Stimulated activated CD4-positive, alpha-beta T cell treated with anti-CD3 and anti-CD28 coated beads, Interleukin-2, amount 100 ng/mL, for 4 hours (primary cell): ENCODE data around the gene CMTM8.
"Not testable (repeated sequence)": the region's sequence is repeated elsewhere in the genome, so short reads cannot be mapped to it uniquely, and the experiment has no call there.

Source experiments
- DNase-seq: peaks from one replicate; pipeline ENCODE4 v3.0.0-alpha.2; 2020; ENCODE audit warnings: low read depth

The CMTM8 gene

DNA sequence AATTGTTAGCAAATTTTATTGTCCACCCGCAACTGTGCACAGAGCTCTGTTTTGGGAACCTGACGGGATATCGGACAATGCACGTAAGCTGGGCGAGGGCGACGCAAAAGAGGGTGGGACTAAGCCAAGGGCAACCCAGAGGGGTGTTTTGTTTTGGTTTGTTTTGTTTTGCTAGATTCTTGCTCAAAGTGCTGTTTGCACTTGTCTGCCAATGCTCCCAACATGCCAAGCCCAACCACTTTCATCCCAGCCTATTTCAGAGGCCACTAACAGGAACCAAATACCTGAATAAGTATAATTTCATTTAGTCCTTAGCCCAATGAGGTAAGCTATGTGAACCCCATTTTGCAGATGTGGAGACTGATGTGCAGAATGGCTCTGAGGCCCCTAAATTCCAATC is 143.4 kb downstream of the CMTM8 start:
- no peak for DNase-seq

DNA sequence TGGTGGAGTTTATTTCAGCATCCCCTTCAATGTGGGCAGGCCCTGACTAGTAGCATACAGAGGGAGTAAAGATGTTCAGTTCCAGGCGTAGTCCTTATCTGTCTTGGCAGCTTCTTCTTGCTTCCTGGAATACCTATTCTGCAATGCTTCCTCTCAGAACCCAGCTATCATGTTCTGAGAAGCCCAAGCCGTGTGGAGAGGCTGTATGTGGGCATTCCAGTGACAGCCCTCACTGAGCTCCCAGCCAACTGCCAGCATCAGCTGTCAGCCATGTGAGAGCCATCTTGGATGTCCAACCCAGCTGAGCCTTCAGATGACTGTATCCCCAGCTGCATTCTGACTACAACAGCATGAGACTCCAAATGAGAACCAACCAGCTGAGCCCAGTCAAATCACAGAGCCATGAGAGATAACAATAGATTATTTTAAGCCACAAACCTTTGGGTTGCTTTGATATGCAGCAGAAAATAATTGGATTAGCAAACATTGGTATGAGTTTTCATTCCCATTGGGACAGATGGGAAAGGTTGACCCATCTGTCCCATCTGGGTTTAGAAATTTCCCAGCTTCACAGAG is 144.7 kb downstream of the CMTM8 start:
- no peak for DNase-seq

DNA sequence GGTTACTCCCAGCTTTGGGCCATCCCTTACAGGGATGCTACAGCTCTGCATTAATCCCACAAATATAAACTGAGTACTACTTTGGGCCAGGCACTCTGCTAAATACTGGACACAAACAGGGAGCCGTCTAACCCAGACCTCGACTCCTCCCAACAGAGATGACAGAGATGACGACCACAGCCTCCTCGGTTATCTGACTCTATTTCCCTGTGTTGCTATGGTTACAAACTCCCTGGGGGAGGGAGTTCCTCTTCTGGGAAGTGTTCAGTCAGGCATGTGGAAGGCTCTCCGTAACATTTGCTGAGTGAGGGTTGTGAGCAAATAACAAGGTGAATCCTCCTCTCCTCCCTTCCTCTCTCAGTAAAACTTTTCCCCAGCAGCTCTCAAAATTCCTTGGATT is 146.5 kb downstream of the CMTM8 start:
- DNase-seq: no peak

DNA sequence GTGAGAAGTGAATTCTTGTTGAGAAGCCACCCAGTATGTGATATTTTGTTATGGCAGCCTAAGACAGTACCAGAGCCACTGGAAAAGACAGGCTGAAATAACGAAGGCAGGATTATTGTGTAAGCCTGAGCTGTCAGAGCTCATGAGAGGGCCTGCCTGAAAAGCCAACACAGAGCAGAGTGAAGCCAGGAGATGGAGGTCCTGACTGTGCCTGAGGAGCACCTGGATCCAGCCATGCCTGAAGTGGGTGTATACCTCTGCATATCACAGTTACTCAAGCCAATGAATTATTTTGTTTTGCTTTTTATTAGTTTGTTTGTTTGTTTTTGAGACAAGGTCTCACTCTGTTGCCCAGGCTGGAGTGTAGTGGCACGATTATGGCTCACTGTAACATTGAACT is 149.0 kb downstream of the CMTM8 start:
- DNase-seq: no peak

DNA sequence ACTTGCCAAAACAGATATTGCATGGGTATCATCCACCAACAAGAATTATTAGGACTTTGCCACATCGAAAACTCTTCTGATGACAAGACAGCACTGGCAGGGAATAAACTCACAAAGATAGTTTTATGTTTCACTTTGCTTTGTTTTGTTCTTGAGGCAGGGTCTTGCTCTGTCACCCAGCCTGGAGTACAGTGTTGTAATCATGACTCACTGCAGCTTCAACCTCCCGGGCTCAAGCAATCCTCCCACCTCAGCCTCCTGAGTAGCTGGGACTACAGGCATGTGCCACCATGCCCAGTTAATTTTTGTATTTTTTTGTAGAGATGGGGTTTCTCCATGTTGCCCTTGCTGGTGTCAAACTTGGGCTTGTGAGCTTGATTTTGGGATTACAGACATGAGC is 151.1 kb downstream of the CMTM8 start:
- not testable (repeated sequence) for DNase-seq

- DNase-seq: peak; percentile 31
Measured at GRCh38 chr3:32391643-32392535, 153.4 kb downstream of the CMTM8 start, which contains the start of gene CMTM7. CMTM7 (plus strand) TSS chr3:32391853; CDS start chr3:32391907, 54 bp downstream.

DNA sequence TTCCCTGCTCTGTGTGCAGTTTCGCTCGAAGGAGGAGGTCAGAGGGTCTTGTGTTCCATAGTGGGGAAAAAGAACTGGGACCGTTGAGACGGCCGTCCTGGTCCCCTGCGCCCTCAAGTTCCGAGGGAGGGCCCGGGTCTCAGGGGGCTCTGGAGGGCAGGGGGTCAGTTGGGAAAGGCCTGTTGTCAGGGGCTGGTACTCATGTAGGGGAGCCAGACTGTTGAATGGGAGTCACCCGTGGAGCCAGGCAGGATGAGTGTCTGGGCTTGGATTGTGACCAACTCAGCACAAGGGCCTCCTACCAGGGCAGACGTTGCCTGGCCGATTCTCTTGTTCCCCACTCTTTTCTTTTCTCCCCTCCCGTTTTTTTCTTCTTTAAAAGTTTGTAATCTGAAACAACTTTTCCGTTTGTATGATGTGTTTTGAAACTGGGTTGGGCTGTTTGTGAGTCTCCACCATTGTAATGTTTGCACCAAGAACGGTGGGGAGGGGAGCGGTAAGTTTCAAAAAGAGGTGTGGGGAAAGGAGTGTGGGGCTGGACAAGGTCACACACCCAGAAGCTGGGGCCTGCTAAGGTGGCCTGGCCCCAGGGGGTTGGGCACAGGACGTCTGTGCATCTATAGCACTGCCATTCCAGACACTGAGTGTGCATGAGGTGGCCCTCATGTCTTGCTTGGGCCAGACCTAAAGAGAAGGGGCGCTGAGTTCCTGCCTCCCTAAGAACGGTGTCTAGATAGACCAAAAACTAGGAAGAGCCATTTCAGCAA is 154.2 kb downstream of the CMTM8 start:
- no peak for DNase-seq

- no peak for DNase-seq
Measured at GRCh38 chr3:32395496-32395895, 157.0 kb downstream of the CMTM8 start.

DNA sequence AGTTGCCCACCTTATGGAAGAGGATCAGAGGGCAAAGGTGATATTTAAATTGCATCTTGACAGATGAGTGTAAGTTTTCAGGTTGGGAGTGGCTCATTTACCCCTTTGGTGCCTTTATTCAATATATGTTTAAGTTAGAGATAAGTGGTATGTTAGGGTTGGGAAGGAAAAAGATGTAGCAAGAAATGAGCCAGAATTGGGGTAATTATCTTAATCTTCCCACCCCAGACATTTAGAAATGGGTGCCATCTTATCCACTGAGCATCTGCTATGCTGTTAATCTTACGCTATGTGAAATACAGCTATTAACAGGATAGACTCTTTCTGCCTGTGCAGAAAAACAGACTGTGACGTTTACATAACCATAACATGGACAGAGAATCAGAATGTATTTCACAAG is 159.5 kb downstream of the CMTM8 start:
- DNase-seq: no peak

DNA sequence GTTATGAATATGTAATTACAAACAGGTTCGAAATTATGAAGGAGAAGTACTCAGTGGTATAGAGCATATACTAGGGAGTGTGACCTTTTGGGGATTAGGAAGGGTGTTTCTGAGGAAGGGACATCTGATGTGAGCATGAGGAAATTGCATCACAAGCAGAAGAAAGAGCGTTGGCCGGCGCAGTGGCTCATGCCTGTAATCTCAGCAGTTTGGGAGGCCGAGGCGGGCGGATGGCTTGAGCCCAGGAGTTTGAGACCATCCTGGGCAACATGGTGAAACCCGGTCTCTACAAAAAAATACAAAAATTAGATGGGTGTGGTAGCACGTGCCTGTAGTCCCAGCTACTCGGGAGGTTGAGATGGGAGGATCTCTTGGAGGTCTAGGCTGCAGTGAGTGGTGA is 160.1 kb downstream of the CMTM8 start:
- DNase-seq: no peak

DNA sequence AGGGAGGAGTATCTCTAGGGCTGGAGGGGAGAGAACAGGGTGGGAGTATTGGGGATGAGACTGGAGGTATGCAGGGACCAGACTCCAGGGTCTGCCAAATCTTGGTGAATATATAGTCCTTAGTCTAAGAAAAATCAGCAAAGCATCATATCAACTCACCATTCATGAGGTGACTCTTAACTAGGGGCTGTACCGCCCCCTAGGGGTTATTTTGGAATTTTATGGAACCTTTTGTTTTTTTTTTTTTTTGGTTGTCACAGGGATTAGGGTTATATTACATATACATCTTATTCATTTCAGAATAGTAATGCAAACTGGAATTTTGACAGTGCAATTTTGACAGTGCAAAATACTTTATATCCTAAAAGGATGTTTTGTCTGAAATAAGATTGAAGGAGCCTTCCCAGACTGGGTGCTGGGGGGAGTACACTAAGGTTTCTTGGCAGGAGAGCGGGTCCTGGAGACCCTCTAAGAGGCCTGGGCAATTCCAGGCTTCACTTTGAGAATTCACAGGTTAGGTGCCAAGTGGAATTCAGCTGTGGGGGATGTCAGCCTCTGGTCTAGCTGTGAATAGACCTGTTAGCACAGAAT is 160.6 kb downstream of the CMTM8 start:
- DNase-seq: no peak

DNA sequence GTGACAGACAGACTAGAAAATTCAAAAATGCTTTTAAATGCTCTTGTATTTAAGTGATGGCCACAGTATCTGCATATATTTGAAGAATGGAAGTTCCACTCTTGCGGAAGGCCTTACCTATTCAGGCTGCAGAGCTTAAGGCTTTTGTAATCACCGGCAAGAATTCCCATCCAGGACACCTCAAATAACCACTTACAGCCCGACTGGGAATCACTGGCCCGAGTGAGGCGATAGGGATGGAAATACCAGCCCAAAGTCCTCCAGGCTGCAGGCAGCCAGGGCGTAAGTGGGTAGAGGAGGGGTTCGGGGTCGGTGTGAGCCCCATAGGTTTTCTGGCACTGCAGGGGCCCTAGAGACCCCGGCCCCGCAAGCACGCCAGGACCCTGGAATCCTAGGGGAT is 162.6 kb downstream of the CMTM8 start:
- no peak for DNase-seq

GRCh38 chr3:32401556-32402081 is 163.1 kb downstream of the CMTM8 start:
- DNase-seq: peak; percentile 41

- no peak for DNase-seq
Measured at GRCh38 chr3:32403663-32404062, 165.2 kb downstream of the CMTM8 start.

GRCh38 chr3:32404714-32405113 is 166.2 kb downstream of the CMTM8 start:
- no peak for DNase-seq

GRCh38 chr3:32405155-32405554 is 166.7 kb downstream of the CMTM8 start:
- DNase-seq: no peak

DNA sequence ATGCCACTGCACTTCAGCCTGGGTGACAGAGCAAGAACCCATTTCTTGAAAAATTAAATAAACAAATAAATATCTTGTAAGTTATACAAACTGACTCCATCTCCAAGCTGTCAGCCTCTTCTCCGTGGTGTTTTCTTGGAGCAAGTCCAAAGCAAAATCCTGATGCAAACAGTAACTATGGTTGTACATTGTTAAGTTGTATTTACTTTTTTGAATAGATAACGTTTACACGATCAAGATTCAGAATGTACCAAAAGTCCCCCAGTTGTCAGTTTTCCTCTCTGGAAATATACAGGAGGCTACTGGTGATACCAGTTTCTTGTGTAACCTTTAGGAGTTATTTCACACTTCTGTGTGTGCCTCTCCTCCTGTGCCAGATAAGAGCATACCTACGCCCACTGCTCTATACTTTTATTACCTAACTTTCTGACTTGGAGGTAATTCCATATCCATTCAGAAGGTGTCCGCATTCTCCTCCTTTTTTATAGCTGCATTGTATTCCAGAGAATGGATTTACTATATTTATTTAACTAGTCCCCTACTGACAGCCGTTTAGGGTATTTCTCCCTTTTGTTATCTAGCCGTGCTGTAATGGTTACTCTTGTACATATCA is 167.3 kb downstream of the CMTM8 start:
- no peak for DNase-seq

GRCh38 chr3:32406486-32407408 is 168.3 kb downstream of the CMTM8 start:
- DNase-seq: no peak

- DNase-seq: no peak
Measured at GRCh38 chr3:32410367-32411246, 172.1 kb downstream of the CMTM8 start.

GRCh38 chr3:32411442-32411841 is 173.0 kb downstream of the CMTM8 start:
- DNase-seq: no peak
